Fibroblast of skin of left quadriceps (primary cell): ENCODE data around the gene WDR72.
"Not testable (repeated sequence)": the region's sequence is repeated elsewhere in the genome, so short reads cannot be mapped to it uniquely, and the experiment has no call there.

Experiments
- DNase-seq, 2 experiments: peaks; one replicate each; pipeline ENCODE4 v3.0.0-alpha.2; 2013; ENCODE audit warnings: low read depth in 2 of 2

The WDR72 gene

DNA sequence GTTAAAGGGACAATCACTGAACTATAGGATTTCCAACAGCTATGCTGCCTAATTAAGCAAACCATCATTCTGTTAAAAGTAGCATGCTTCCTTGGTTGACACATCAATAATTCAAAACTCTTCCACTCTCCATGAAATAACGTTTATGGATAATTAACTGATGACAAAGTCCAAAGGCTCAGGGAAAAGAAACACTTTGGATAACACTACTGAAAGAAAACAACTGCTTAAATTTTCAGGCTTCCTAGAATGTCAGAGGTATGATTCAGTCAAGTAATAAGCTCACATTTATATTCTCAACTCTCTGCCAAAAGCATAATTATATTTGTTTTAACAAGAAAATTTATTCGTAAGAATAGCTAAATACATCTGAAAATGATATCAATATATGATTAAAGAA lies 49.6 kb downstream of the WDR72 start:
- DNase-seq, result no peak

GRCh38 chr15:53695365-53695764 lies 64.1 kb downstream of the WDR72 start:
- no peak for DNase-seq

DNA sequence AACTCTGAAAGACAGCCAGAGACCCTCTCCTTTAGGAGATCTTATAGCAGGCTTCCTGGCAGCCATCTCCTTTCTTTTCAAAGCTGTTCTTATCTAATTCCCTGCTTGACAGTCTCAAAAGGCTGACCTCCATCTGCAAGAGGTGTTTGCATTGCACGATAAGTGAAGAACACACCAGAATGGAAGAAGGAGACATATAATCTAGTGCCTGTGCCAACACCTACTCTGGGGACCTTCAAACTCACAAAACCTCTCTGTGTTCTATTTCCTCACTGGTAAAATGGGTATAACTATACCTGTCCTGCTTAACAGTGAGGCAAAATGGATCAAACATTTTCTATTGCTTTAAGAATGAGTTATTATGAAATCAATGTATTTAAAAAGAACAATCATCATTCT lies 65.0 kb downstream of the WDR72 start:
- DNase-seq, result no peak

GRCh38 chr15:53693729-53694475 lies 65.6 kb downstream of the WDR72 start:
- no peak for DNase-seq

DNA sequence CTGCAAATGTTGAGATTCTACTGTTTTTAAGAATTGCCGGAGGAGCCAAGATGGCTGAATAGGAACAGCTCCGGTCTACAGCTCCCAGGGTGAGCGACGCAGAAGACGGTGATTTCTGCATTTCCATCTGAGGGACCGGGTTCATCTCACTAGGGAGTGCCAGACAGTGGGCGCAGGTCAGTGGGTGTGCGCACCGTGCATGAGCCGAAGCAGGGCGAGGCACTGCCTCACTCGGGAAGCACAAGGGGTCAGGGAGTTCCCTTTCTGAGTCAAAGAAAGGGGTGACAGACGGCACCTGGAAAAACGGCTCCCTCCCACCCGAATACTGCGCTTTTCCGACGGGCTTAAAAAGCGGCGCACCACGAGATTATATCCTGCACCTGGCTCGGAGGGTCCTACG lies 75.3 kb downstream of the WDR72 start:
- not testable (repeated sequence) for DNase-seq

DNA sequence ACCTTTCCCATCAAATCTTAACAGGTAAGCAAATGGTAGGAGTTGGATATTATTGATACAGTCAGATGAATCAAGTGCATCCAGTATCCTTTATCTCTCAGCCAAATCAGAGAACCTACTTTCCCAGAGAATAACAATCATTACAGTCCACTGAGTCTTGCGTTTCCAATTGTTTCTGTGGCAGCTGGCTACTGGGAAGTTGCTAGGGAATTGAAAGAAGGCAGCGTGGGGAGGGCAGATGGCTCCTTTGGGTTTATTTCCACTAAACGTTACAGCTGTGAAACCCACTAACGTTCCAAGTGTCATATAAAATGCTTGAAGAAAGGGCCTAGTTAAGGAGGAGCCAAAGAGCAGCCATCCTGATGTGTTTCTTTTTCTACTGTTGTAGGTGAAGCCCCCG lies 78.4 kb downstream of the WDR72 start:
- no peak for DNase-seq

GRCh38 chr15:53675832-53676231 lies 83.6 kb downstream of the WDR72 start:
- no peak for DNase-seq

DNA sequence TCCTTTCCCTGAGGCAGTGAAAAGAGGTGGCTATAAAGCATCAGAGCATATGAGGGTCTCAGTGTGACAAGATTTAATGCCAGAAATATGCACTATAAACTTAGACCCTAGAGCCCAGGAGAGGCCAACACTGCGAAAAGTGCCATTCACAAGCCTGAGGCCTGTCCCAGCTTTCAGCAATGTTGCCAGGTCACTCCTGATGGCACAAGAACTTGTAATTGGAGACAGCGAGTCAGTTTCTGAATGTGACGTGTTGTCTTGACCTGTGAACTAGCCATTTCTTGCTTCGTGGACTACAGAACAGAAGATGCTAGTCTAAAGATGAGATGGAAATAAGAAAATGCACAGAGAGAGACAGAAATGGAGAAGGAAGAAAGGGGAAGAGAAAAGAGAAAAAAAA lies 87.9 kb downstream of the WDR72 start:
- DNase-seq, result no peak

- no peak for DNase-seq
Observed at GRCh38 chr15:53670701-53671100, 88.8 kb downstream of the WDR72 start.

- DNase-seq, result no peak
Observed at GRCh38 chr15:53665930-53666329, 93.5 kb downstream of the WDR72 start.

- DNase-seq, result no peak
Observed at GRCh38 chr15:53658827-53659555, 100.5 kb downstream of the WDR72 start.

- no peak for DNase-seq
Observed at GRCh38 chr15:53658255-53658654, 101.2 kb downstream of the WDR72 start.

- DNase-seq, result no peak
Observed at GRCh38 chr15:53648934-53649333, 110.5 kb downstream of the WDR72 start.

- DNase-seq, result no peak
Observed at GRCh38 chr15:53644660-53645059, 114.8 kb downstream of the WDR72 start.

- no peak for DNase-seq
Observed at GRCh38 chr15:53634517-53635106, 124.9 kb downstream of the WDR72 start.

DNA sequence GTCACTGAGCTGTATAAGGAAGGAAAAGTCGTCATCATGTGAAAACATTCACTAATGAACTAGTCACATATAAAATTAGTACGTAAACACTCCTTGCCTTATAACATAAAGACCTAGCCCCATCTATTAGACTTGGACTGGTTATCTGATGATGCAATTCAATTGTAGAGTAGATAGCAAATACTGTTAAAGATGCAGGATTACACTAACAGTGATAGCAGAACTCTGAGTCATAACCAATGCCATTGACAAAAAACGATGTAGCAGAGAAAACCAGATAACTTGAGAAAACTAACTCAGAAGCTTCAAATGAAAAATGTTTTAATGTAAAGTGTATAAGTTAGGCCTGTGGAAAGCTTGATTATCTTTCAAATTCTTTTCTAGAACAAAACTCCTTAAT lies 132.2 kb downstream of the WDR72 start:
- DNase-seq, result no peak

DNA sequence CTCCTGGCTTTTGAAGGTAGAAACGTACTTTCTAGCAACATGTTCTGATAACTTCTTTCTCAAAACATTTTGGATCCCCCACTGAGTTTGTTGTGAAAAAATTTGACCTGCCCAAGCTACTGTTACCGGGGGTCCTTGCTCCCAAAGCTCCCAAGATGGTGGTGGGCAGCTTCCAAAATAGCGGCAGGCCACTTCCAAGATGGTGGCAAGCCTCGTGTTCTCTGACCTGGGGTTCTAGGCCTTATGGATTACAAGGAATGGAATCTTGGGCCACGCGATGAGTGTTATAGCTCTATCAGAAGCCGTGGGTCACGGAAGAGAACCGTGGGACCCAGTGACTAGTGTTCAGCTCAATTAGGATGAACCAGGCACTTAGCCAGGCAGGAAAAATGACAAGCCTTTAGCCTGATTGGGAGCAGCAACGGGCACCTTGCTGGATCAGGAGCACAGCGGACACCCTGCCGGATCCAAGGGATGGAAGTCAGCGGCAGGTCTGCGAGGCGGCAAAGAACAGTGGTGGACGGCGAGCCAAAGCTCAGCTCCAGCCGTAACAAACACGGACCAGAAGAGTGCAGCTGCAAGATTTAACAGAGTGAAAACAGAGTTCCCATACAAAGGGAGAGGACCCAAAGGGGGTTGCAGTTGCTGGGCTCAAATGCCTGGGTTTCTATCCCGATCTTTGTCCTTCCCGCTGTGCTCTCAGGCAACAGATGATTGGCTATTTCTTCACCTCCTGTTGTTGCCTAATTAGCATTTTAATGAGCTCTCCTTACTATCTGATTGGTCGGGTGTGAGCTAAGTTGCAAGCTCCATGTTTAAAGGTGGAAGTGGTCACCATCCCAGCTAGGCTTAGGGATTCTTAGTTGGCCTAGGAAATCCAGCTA lies 133.3 kb downstream of the WDR72 start:
- DNase-seq, result no peak

GRCh38 chr15:53625260-53625659 lies 134.2 kb downstream of the WDR72 start:
- no peak for DNase-seq

DNA sequence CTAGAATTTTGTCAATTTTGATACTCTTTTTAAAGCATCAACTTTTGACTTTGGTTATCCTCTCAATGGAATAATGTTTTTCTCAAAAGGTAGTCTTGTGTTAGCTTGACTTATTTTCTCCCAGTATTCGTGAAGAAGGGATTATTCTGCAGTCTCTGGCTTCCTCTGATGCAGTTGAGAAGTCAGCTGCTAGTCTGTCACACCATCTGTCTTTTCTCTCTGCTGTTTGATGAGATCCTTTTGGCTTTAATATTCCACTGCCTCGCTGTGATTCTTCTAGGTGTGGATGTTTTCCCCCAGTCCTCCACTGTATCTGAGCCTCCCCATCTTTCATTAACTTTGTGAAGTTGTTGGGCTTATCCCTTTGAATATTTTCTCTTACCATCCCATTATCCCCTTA lies 141.0 kb downstream of the WDR72 start:
- DNase-seq, result no peak

DNA sequence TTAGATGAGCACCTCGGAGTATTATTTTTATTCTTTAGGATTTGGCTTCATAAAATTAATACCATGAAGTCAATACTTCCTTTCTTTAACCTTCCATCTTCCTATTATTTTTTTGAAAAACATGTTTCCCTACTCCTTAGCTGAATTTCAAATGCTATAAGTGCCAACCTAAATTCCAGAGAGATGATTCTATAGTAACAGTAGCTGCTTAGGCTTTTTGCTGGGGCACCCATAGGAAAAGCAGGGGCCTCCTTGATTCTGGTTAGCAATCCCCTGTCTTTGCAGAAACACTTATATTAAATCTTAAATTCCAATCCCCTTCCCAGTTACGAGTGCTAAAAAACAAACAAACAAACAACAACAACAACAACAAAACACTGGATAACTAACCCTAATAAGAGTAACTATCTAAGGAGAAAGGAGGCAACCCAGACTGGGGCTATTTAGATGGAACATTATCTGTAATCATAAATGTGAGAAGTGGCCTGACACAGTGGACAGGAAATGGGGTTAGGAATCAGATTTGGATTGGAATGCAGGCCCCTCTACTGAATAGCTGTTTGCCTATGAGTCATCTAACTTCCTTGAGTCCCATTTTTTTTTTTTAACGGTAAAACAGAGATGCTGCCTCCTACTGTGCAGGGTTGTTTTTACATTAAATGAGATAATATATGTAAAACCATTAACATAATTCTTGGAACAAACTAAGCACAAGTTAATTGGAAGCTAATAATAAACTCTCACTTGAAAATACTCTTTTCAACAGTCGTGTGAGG lies 148.1 kb downstream of the WDR72 start:
- no peak for DNase-seq

- no peak for DNase-seq
Observed at GRCh38 chr15:53591041-53591440, 168.4 kb downstream of the WDR72 start.
